Effector memory CD4-positive, alpha-beta T cell (primary cell): ENCODE measurements around the gene ZFP36.

ENCODE experiments used
- DNase-seq, 3 donors: peaks; one replicate each; pipeline ENCODE4 v3.0.0-alpha.2; 2020
- H3K27ac ChIP-seq: 2 replicates; pipeline ENCODE4 v1.7.0; 2013; ENCODE audit warnings: mild to moderate bottlenecking, low read length, moderate library complexity; ENCODE audit not compliant: insufficient read depth, poor library complexity, severe bottlenecking
- H3K27me3 ChIP-seq: replicated peaks from 2 replicates; pipeline ENCODE4 v1.7.0; 2013; ENCODE audit warnings: mild to moderate bottlenecking, low read length; ENCODE audit not compliant: insufficient read depth, control insufficient read depth, poor library complexity, severe bottlenecking
- H3K36me3 ChIP-seq: 2 replicates; pipeline ENCODE4 v1.7.0; 2013; ENCODE audit warnings: mild to moderate bottlenecking, low read length, moderate library complexity; ENCODE audit not compliant: control insufficient read depth, insufficient read depth
- H3K4me1 ChIP-seq: 2 replicates; pipeline ENCODE4 v1.7.0; 2013; ENCODE audit warnings: low read length, mild to moderate bottlenecking; ENCODE audit not compliant: control insufficient read depth, insufficient read depth, poor library complexity, severe bottlenecking
- H3K4me3 ChIP-seq: 2 replicates; pipeline ENCODE4 v1.7.0; 2013; ENCODE audit warnings: low read length, low read depth, mild to moderate bottlenecking; ENCODE audit not compliant: insufficient read depth, poor library complexity, severe bottlenecking
- H3K9me3 ChIP-seq: 2 replicates; pipeline ENCODE4 v1.7.0; 2013; ENCODE audit warnings: mild to moderate bottlenecking, low read length, moderate library complexity; ENCODE audit not compliant: control insufficient read depth

Gene ZFP36

DNA sequence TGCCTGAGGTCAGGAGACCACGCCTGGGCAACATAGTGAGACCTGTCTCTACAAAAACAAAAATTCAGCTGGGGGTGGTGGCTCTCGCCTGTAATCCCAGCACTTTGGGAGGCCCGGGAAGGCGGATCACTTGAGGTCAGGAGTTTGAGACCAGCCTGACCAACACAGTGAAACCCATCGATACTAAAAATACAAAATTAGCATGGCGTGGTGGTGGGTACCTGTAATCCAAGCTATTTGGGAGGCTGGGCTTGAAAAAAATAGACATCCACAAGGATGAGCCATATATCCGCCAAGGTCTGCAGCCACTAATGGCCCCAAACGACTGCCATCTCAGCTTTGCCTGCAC lies 26.0 kb downstream of the ZFP36 start:
- Histone ChIP-seq H3K36me3 (peaks cover 27% of the 10 kb centered on the region), H3K27ac (no peak overlapping the region), H3K9me3 (no peaks in the 10 kb centered on the region), H3K4me3 (no peak overlapping the region), H3K4me1 (peaks cover 29% of the 10 kb centered on the region), H3K27me3 (no peaks in the 10 kb centered on the region)
- no peak for DNase-seq

DNA sequence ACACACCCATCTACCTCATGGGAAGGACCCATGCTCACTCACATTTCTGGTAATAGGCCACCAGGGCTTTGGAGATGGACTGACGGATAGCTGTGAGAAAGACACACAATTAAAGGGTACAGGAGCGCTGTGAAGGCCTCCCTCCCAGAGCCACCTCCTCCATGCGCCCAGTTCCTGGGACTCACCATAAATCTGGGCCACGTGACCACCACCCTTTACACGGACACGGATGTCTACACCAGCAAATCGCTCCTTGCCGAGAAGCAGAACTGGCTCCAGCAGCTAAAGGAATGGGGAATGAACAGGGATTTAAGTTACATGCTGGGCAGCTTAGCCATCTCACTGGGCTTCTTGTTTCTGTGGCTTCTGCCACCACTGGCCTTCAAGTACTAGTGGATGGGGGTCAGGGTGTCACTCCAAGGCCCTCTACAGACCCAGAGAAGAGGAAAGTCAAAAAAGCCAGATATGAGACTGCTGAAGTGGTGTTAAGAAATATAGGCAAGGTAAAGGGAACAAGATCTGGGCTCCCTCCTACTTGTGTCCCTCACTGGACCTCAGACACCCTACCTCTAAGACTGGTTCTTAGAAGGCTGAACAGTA lies 26.9 kb downstream of the ZFP36 start:
- no peaks in the 10 kb centered on the region for H3K27me3 ChIP-seq
- H3K9me3 ChIP-seq = no peaks in the 10 kb centered on the region
- peaks cover 29% of the 10 kb centered on the region for H3K4me1 ChIP-seq
- DNase-seq = no peak
- no peak overlapping the region for H3K4me3 ChIP-seq
- H3K36me3 ChIP-seq = peaks cover 27% of the 10 kb centered on the region
- H3K27ac ChIP-seq = peak overlapping the region; percentile 94

DNA sequence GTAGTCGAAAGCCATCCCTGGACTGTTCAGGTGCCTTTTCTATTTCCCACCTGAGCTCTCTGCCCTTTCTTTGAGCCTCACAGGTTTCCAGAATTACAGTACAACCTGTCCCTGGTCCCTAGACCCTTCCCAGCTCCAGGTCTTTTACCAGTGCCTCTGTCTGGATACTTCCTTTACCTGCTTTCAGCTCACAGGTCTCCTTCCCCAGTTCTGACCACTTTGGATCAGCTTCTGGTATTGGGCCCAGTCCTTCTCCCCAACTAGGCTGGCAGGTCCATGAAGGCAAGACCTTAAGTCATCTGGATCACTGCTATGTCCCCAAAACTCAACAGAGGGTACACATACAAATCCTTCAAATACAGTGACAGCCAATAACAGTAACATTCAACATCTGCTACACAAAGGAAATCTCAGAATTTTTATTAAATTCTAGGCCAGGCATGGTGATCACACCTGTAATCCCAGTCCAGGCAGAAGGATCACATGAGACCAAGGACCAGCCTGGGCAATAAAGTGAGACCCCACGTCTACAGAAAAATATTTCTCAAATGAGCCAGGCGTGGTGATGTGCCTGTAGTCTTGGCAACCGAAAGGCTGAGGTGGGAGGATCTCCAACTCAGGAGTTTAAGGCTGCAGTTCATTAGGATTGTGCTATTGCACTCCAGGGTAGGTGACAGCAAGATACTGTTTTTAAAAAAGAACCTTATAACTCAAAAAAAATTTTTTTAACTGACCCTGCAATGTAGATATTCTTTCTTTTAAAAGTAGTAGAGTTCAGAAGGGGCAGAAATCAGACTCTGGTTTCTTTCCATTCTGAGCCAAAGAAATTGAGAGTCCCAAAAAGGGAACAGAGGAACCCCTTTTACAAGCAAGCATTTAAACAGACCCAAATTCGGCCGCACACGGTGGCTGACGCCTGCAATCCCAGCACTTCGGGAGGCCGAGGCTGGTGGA lies 27.8 kb downstream of the ZFP36 start:
- no peaks in the 10 kb centered on the region for H3K9me3 ChIP-seq
- H3K4me1 ChIP-seq = peaks cover 29% of the 10 kb centered on the region
- H3K4me3 ChIP-seq = peak overlapping the region; percentile 93
- H3K36me3 ChIP-seq = peaks cover 27% of the 10 kb centered on the region
- peak overlapping the region; percentile 94 for H3K27ac ChIP-seq
- DNase-seq = no peak
- H3K27me3 ChIP-seq = no peaks in the 10 kb centered on the region

DNA sequence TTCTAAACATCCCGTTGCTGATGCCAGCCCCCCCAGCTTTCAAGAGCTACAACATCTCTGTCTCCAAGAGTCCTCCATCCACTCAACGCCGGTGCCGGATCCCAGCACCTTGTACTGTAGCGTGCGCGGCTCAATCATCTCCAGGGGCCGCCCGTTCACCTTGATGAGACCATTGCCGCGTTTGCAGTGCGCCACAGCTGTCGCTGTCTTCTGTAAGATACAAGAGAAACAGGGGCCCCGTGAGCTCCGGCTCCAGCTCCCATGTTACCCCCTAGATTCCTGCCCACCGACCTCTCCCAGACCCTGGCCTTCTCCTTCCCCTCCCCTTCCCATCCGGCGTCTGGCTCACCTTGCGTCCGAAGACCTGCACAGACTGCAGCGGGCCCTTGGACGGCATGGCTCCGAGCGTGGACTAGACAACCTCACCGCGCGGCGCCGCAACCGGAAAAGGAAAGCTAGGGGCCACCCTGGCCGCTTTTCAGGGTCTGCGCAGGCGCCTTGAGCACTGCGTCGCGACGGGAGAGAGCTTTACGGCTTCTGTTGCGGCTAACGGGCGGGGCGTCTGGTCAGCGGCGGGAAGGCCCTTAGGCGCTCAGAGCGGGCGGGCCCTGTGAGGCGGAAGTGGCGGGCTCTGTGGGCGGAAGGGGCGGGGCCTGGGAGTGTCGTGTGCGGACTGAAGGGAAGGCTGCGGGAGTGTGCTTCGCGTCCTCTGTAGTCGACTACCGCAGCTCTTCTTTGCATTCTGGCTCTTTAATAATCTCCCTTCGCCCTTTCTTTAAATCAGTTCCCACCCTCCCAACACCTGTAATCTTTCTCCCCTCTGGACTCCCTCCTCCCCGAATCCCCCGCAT lies 29.1 kb downstream of the ZFP36 start, which contains the start of gene RPS16:
RPS16 (minus strand) TSS at position 451 of the 851 bp plus-strand sequence; CDS start at position 397, 54 bp downstream.
- peaks cover 25% of the 10 kb centered on the region for H3K4me1 ChIP-seq
- peak within 1 kb of the TSS; percentile 93 for H3K4me3 ChIP-seq
- peaks cover 27% of the 10 kb centered on the region for H3K36me3 ChIP-seq
- peak; percentile 98 to 99 (median 98) for DNase-seq
- H3K27me3 ChIP-seq = no peaks in the 10 kb centered on the region
- H3K9me3 ChIP-seq = no peaks in the 10 kb centered on the region
- H3K27ac ChIP-seq = peak within 1 kb of the TSS; percentile 94

DNA sequence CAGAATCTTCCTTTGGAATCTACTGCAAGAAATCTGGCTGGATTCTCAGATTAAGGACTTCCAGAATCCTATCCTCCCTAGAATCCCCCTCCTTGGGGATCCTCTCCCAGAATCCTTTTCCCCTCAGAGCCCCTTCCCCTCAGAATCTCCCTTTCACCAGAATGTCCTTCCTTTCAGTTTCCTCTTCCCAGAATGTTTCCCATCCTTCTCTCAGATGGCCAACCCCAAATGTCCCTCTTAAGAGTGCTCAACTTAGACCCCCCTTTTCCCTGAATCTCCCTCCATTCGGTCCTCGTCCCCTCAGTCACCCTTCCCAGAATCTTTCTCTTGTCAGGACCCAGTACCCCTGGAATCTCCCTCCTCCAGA lies 29.7 kb downstream of the ZFP36 start:
- H3K4me3 ChIP-seq = peak overlapping the region; percentile 51
- H3K9me3 ChIP-seq = no peaks in the 10 kb centered on the region
- peaks cover 20% of the 10 kb centered on the region for H3K4me1 ChIP-seq
- peaks cover 27% of the 10 kb centered on the region for H3K36me3 ChIP-seq
- no peaks in the 10 kb centered on the region for H3K27me3 ChIP-seq
- peak overlapping the region; percentile 94 for H3K27ac ChIP-seq
- DNase-seq = no peak

DNA sequence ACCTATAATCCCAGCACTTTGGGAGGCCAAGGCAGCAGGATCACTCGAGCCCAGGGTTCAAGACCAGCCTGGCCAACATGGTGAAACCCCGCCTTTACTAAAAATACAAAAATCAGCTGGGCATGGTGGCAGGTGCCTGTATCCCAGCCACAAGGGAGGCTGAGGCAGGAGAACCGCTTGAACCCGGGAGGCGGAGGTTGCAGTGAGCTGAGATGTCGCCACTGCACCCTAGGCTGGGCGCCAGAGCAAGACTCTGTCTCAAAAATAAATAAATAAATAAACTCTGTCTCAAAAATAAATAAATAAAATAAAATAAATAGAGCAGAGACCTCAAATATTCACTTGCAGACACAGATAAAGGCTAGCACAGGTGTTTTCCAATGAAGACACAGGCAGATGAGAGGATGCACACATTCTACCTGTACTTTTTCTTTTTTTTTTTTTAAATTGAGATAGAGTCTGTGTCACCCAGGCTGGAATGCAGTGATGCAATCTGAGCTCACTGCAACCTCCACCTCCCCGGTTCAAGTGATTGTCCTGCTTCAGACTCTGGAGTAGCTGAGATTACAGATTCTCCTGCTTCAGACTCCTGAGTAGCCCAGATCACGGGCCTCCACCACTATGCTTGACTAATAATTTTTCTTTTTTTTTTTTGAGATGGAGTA lies 31.8 kb downstream of the ZFP36 start:
- no peaks in the 10 kb centered on the region for H3K27me3 ChIP-seq
- no peak for DNase-seq
- peaks cover 20% of the 10 kb centered on the region for H3K4me1 ChIP-seq
- peaks cover 15% of the 10 kb centered on the region for H3K36me3 ChIP-seq
- no peak overlapping the region for H3K27ac ChIP-seq
- H3K4me3 ChIP-seq = no peak overlapping the region
- no peaks in the 10 kb centered on the region for H3K9me3 ChIP-seq

DNA sequence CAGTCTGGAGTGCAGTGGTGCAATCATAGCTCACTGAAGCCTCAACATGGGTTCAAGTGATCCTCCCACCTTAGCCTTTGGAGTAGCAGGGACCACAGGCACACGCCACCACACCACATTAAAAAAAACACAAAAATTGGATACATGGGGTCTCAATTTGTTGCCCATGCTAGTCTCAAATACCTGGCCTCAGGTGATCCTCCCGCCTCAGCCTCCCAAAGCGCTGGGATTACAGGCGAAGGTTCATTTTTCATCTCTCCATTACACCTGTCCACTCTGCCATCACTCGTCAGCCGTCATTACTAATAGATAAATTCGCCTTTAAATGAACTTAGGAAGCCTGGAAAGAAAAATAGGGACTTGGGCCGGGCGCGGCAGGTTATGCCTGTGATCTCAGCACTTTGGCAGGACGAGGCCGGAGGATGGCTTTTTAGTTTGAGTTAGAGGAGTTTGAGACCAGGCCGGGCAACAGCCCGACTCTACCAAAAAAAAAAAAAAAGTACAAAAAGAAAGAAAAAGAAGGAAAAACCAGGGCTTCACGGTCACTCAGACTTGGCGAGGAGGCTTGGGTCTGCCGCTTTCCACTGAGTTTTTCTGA lies 38.0 kb downstream of the ZFP36 start:
- peak overlapping the region; percentile 95 for H3K27ac ChIP-seq
- DNase-seq = no peak
- H3K4me1 ChIP-seq = peaks cover 21% of the 10 kb centered on the region

DNA sequence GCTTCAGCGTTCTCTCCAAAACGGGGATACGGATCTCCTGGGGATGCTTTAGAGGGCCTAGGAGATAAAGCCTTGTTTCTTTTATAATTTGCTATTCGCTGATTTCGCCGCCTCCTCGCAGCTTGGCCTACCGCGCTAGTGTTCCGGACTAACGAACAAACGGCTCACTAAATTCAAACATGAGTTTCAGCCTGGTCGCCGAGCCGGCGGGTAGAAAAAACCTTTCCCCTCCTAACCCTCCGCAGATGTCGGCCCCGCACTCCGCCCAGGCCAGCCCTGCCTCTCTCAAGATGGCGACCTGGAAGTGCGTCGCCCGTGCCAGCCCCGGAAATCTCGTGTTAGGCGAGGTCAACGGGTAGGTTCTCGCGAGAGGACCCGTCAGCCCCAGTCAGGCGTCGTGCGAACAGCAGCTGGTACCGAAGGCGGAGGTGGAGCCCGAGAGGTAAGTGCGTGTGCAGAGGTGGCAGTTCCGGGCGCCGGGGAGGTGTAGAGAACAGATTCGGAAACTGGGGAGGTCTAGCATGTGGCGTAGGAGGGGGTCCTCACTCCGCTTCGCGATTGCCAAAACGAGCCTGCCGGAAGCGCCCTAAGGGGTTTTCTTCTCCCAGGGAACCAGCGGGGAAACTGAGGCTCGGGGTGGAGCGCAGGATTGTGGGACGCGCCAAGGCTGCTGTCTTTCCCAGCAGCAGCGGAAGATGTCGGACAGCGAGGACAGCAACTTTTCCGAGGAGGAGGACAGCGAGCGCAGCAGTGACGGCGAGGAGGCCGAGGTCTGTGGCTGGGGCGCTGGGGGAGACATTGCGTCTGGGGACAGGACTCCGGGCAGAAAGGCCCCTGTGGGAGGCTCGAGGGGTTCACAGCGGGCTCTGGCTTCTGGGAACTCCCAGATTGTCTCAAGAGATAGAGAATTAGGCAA lies 38.8 kb downstream of the ZFP36 start, which contains the start of gene SUPT5H:
SUPT5H (plus strand) TSS at position 387 of the 916 bp plus-strand sequence; CDS start at position 696, 309 bp downstream.
- no peaks in the 10 kb centered on the region for H3K9me3 ChIP-seq
- DNase-seq = peak; percentile 96 to 98 (median 96)
- H3K36me3 ChIP-seq = no peaks in the 10 kb centered on the region
- H3K4me1 ChIP-seq = peaks cover 21% of the 10 kb centered on the region
- H3K27me3 ChIP-seq = no peaks in the 10 kb centered on the region
- H3K4me3 ChIP-seq = peak within 1 kb of the TSS; percentile 88
- H3K27ac ChIP-seq = peak within 1 kb of the TSS; percentile 95

More for the DNA sequence above, 38.0 kb downstream of the ZFP36 start:
- H3K36me3 ChIP-seq = no peaks in the 10 kb centered on the region
- H3K4me3 ChIP-seq = peak overlapping the region; percentile 88
- H3K9me3 ChIP-seq = no peaks in the 10 kb centered on the region
- no peaks in the 10 kb centered on the region for H3K27me3 ChIP-seq
